Stomach (tissue), 9 donors: ENCODE data around the gene APOLD1. TPM values are rescaled to one million over a fixed set of nuclear protein-coding genes. Genes with fewer than 3 reads are reported as not detected.

Experiments
- DNase-seq, 2 donors: peaks; one replicate each; pipeline versions ENCODE4 v3.0.0 to v3.0.0-alpha.2; 2013 to 2019
- H3K27ac ChIP-seq, 5 donors: fragments of 200-600 bp in 4 of 5; sonication (generic) in 4 of 5; one replicate each; pipeline ENCODE4 v1.5.1; 2013 to 2019; ENCODE audit warnings: mild to moderate bottlenecking in 1 of 5, moderate library complexity in 1 of 5
- H3K27me3 ChIP-seq, 3 donors: fragments of 200-600 bp; sonication (generic); one replicate each; pipeline ENCODE4 v1.5.1; 2017 to 2019; ENCODE audit warnings: mixed run types in 1 of 3
- H3K36me3 ChIP-seq, 4 donors: fragments of 200-600 bp; sonication (generic); 1 replicate in 3 of 4; 2 replicates in 1 of 4; pipeline ENCODE4 v1.5.1; 2016 to 2019
- H3K4me1 ChIP-seq, 4 donors: fragments of 200-600 bp; sonication (generic); one replicate each; pipeline ENCODE4 v1.5.1; 2016 to 2019
- H3K4me3 ChIP-seq, 4 donors: fragments of 200-600 bp; sonication (generic) in 3 of 4; one replicate each; pipeline ENCODE4 v1.5.1; 2016 to 2019; ENCODE audit warnings: mild to moderate bottlenecking in 1 of 4
- H3K9me3 ChIP-seq, 4 donors: fragments of 200-600 bp; sonication (generic); one replicate each; pipeline ENCODE4 v1.5.1; 2016 to 2019
- EP300 ChIP-seq: sonication (generic); formaldehyde crosslinking; IDR thresholded peaks from one replicate; pipeline ENCODE4 v1.6.1; 2017; ENCODE audit warnings: antibody characterized with exemption
- POLR2A ChIP-seq, 4 donors: fragments of 450-650 bp; IDR thresholded peaks; one replicate each; pipeline ENCODE4 v1.6.1; 2016; ENCODE audit warnings: antibody characterized with exemption in 4 of 4, control low read depth in 2 of 4, mild to moderate bottlenecking in 1 of 4, moderate library complexity in 1 of 4
- POLR2AphosphoS5 ChIP-seq, 3 donors: sonication (generic); formaldehyde crosslinking; IDR thresholded peaks; one replicate each; pipeline ENCODE4 v1.6.1; 2016; ENCODE audit warnings: antibody characterized with exemption in 3 of 3
- whole genome bisulfite sequencing, 5 donors: extraction: QIAGEN DNeasy Blood & Tissue Kit in 3 of 5; methylation state at CpG; one replicate each; pipeline versions ENCODE4 v1.1.5 to v1.1.7; 2013 to 2018; 5-methylcytosine and 5-hydroxymethylcytosine counted together
- intact Hi-C: fragments of 100-400 bp; cut with DNase I; formaldehyde crosslinking; loops from one replicate; pipeline ENCODE4 v1.15.1; 2023; ENCODE audit warnings: low total_unique reads
- polyA plus RNA-seq, 3 donors: library from polyadenylated mRNA; stranded (reverse); fragments of 200-250 nt; gene quantifications; one replicate each; pipeline ENCODE4 v1.2.3, GENCODE V29; 2013
- total RNA-seq, 5 donors: library from RNA; depleted of rRNA; stranded (reverse); fragments of >200 nt; gene quantifications; one replicate each; pipeline versions ENCODE4 v1.1.0 to v1.2.3, GENCODE V29; 2014 to 2016
- TF ChIP-seq, protein P1 (sequence below), 7 experiments: fragments of 450-650 bp in 4 of 7; fragments of 200-600 bp in 3 of 7; sonication (generic) in 3 of 7; IDR thresholded peaks; one replicate each; pipeline ENCODE4 v1.5.1; 2016 to 2019; ENCODE audit warnings: antibody characterized with exemption in 7 of 7, control low read depth in 2 of 7, mild to moderate bottlenecking in 1 of 7
- donor health status: healthy with polysubstance abuse.
- donor health status: Bipolar disorder and iron deficiency.
- donor health status: healthy.

The APOLD1 gene
- total and polyA plus RNA-seq, 8 donors, result 0.29 to 119 (median 7.7) TPM

DNA sequence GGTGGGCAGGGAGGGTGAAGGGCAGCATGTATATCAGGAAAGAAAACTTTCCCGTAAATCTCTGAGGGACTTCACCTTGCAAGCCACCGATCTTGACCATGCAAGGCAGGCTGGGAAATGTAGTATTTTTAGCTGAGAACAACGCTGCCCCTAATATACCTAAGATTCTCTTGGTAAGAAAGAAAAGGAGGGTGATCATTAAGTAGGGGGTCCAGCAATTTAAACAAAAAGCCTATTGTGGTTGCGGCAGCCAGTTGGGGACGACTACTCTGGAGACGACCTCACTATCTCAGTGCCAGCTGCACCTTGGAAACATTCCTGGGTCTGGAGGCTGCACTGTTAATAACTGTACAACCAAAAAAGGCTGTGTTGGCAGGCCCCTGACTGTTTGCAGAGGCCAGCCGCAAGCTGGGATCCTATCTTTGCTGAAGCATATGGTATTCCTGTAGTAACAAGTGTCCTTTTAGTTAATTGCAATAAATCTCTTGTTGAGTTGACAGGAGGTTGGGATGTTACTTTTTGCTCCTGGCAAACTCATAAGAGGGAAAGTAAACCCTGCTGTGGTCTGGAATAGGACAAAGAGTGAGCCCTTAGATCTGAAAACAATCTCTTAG, 6.4 kb downstream of the APOLD1 start:
- Histone ChIP-seq H3K4me3 (peak overlapping the region in 3 of 4 donors; percentile 13 to 25 (median 19)), H3K27me3 (no peaks in the 10 kb centered on the region), H3K4me1 (peaks cover 17 to 41% (median 26%) of the 10 kb centered on the region in 4 donors), H3K36me3 (no peaks in the 10 kb centered on the region), H3K9me3 (no peaks in the 10 kb centered on the region), H3K27ac (peak overlapping the region in 1 of 5 donors; percentile 12)
- TF ChIP-seq EP300, result no peak
- TF ChIP-seq, protein P1, sequence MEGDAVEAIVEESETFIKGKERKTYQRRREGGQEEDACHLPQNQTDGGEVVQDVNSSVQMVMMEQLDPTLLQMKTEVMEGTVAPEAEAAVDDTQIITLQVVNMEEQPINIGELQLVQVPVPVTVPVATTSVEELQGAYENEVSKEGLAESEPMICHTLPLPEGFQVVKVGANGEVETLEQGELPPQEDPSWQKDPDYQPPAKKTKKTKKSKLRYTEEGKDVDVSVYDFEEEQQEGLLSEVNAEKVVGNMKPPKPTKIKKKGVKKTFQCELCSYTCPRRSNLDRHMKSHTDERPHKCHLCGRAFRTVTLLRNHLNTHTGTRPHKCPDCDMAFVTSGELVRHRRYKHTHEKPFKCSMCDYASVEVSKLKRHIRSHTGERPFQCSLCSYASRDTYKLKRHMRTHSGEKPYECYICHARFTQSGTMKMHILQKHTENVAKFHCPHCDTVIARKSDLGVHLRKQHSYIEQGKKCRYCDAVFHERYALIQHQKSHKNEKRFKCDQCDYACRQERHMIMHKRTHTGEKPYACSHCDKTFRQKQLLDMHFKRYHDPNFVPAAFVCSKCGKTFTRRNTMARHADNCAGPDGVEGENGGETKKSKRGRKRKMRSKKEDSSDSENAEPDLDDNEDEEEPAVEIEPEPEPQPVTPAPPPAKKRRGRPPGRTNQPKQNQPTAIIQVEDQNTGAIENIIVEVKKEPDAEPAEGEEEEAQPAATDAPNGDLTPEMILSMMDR (IDR thresholded peaks at IDR 0.05), result no peak
- TF ChIP-seq POLR2AphosphoS5 (IDR thresholded peaks at IDR 0.05), result no peak
- no peak for TF ChIP-seq POLR2A (IDR thresholded peaks at IDR 0.05)
- DNase-seq, result peak in 1 of 2 donors; percentile 65
- 13 to 21% (median 18%) methylated on average over 7 of the region's 7 CpGs for WGBS, 5 donors
- intact Hi-C loops, result no loop called here

DNA sequence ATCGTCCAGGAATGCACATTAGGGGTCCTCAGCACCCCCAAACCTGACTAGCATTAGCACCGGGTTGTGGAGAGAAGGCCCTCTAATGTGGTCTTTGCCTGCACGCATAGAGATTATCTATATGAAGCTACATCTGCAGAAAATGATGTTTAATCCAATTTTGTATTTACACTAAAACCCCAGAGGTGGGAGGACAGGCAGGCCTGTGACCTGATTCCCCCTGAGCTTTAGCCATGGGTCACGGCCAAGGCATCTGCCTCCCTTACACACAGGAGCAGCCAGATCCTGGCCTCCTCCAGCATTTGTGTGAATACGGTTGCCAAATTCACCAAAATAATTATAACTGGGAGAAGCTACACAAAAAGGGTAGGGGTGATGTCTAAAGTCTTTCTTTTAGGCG, 7.0 kb downstream of the APOLD1 start:
- peaks cover 12 to 37% (median 23%) of the 10 kb centered on the region in 4 donors for H3K4me1 ChIP-seq
- TF ChIP-seq, protein P1 (IDR thresholded peaks at IDR 0.05), result no peak
- TF ChIP-seq POLR2A (IDR thresholded peaks at IDR 0.05) (no peak), POLR2AphosphoS5 (IDR thresholded peaks at IDR 0.05) (no peak), EP300 (no peak)
- no peak overlapping the region for H3K4me3 ChIP-seq
- no peaks in the 10 kb centered on the region for H3K27me3 ChIP-seq
- H3K9me3 ChIP-seq, result no peaks in the 10 kb centered on the region
- no peak for DNase-seq
- intact Hi-C loops, result no loop called here
- 63 to 80% (median 74%) methylated on average over 6 of the region's 6 CpGs for WGBS, 5 donors
- H3K27ac ChIP-seq, result no peak overlapping the region
- no peaks in the 10 kb centered on the region for H3K36me3 ChIP-seq

DNA sequence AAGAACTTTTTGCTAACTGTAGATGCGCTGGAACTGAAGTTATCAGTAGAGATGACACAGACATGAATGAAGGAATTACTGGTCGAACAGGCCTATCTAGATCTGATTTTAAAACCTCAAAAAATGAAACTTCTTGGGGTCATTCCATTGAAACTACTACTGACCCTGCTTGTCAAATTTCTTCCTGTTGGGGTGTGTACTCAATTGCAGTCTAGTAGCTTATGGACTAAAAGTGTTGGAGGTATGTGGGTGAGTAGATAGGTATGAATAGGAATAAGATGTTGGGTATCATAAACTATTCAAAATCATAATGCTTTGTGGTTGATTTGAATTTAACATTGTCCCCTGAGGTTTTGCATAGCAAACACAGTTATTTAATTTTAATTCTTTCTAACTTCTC, 9.2 kb downstream of the APOLD1 start:
- H3K27me3 ChIP-seq, result no peaks in the 10 kb centered on the region
- intact Hi-C loops, result no loop called here
- H3K9me3 ChIP-seq, result no peaks in the 10 kb centered on the region
- no peak overlapping the region for H3K27ac ChIP-seq
- TF ChIP-seq, protein P1 (IDR thresholded peaks at IDR 0.05), result no peak
- TF ChIP-seq POLR2AphosphoS5 (IDR thresholded peaks at IDR 0.05), result no peak
- TF ChIP-seq EP300, result no peak
- no peak for TF ChIP-seq POLR2A (IDR thresholded peaks at IDR 0.05)
- no peaks in the 10 kb centered on the region for H3K36me3 ChIP-seq
- no peak for DNase-seq
- H3K4me3 ChIP-seq, result no peak overlapping the region
- H3K4me1 ChIP-seq, result peaks cover 0 to 17% (median 12%) of the 10 kb centered on the region in 4 donors
- 83 to 92% (median 88%) methylated on average over 2 of the region's 2 CpGs for WGBS, 5 donors

DNA sequence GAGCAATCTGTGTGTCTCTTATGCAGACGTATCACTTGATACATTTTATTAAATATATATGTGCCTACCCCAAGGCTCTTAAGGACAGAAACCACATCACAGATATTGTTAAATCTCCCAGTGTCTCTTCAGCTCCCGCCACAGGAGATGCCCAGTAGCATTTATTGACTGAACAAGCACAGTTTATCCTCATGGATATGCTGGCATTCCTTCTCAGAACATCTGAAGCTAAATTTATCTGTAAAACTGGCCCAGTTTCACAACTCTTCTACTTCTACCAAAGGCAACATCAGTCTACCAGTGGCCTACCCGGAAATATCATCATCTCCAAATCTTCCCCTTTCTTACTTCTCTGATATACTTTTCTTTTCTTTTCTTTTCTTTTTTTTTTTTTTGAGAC, 10.7 kb downstream of the APOLD1 start:
- no peaks in the 10 kb centered on the region for H3K9me3 ChIP-seq
- 60 to 96% (median 81%) methylated on average over 3 of the region's 3 CpGs for WGBS, 5 donors
- no peak overlapping the region for H3K4me3 ChIP-seq
- H3K36me3 ChIP-seq, result no peaks in the 10 kb centered on the region
- H3K27me3 ChIP-seq, result no peaks in the 10 kb centered on the region
- H3K4me1 ChIP-seq, result peaks cover 0 to 15% (median 12%) of the 10 kb centered on the region in 4 donors
- intact Hi-C loops, result no loop called here
- no peak for DNase-seq
- H3K27ac ChIP-seq, result no peak overlapping the region
- TF ChIP-seq POLR2AphosphoS5 (IDR thresholded peaks at IDR 0.05) (no peak), POLR2A (IDR thresholded peaks at IDR 0.05) (no peak), EP300 (no peak)
- TF ChIP-seq, protein P1 (IDR thresholded peaks at IDR 0.05), result no peak
